GM10266 (cell line): ENCODE results near the gene BCL11B.

Experiments
- DNase-seq: peaks from one replicate; pipeline ENCODE4 v3.0.0; 2012; ENCODE audit errors: extremely low spot score
- TF ChIP-seq, protein P1 (sequence below): IDR thresholded peaks from 2 replicates; pipeline ENCODE4 v1.5.1; 2012; ENCODE audit warnings: mild to moderate bottlenecking, low read depth; ENCODE audit not compliant: control insufficient read depth, insufficient read depth; ENCODE audit errors: missing control alignments

BCL11B gene

DNA sequence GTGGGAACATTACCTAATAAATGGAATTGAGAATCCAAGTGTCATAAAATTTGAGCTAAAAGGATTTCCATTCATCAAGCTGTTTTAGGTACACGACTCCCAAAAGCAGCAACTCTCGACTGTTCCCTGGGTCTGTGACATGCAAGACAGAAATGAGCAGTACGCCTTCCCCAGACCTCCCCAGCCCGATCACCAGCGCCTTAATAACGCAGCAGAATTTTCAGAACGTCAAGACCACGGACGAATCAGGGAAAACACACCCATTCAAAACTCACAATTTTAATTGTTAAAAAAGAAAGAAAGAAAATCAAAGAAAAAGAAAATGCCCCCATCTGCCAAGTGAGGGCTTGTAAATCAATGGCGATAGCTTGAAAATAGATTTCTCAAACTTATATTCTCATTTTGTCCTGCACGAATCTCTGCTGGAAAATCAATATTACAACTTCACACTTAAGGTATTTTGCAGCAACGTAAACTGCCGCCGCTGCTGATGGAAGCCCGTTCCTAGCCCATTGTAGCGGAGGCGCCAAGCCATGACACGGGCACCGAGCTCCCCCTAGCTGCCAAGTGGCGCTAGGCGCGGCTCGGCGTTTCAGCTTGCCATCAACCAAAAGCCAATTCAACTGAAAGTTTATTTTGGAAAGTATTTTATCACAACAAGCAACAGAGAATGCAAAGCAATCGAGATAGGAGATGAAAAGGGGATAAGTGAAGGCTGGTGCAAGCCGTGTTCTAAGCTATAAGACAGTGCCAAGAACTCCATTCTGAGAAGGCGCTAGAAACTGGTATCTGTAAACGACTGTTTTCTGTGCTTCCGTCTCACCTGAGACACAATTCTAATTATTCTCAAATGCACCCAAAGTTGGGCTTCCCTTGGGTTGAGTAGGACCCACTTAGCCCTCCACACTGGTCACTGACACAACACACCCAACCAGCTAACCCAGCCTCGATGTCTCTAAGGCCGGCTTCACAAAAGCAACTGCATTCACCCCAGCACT, 5.5 kb downstream of the BCL11B start:
- TF ChIP-seq, protein P1, sequence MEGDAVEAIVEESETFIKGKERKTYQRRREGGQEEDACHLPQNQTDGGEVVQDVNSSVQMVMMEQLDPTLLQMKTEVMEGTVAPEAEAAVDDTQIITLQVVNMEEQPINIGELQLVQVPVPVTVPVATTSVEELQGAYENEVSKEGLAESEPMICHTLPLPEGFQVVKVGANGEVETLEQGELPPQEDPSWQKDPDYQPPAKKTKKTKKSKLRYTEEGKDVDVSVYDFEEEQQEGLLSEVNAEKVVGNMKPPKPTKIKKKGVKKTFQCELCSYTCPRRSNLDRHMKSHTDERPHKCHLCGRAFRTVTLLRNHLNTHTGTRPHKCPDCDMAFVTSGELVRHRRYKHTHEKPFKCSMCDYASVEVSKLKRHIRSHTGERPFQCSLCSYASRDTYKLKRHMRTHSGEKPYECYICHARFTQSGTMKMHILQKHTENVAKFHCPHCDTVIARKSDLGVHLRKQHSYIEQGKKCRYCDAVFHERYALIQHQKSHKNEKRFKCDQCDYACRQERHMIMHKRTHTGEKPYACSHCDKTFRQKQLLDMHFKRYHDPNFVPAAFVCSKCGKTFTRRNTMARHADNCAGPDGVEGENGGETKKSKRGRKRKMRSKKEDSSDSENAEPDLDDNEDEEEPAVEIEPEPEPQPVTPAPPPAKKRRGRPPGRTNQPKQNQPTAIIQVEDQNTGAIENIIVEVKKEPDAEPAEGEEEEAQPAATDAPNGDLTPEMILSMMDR: peak; percentile 98
- DNase-seq: peak; percentile 77

DNA sequence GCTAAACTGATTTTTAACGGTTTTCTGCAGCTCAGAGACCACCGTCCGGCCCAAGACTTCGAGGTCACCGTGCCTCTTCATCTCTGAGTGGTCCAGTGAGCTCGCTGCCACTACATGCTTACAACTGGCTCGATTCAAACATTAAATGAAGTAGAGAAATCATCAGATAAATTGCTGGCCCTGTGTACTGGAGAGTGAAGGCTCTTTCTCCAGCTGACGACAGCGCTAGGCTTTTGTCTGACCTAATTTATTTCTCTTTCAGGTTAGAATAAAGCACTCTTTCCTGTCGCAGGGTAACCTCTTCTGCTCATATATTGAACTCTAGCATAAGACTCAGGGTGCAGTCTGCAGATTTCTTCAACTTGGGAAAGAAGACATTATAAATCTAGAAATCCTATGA, 6.4 kb downstream of the BCL11B start:
- TF ChIP-seq, protein P1: no peak
- no peak for DNase-seq

DNA sequence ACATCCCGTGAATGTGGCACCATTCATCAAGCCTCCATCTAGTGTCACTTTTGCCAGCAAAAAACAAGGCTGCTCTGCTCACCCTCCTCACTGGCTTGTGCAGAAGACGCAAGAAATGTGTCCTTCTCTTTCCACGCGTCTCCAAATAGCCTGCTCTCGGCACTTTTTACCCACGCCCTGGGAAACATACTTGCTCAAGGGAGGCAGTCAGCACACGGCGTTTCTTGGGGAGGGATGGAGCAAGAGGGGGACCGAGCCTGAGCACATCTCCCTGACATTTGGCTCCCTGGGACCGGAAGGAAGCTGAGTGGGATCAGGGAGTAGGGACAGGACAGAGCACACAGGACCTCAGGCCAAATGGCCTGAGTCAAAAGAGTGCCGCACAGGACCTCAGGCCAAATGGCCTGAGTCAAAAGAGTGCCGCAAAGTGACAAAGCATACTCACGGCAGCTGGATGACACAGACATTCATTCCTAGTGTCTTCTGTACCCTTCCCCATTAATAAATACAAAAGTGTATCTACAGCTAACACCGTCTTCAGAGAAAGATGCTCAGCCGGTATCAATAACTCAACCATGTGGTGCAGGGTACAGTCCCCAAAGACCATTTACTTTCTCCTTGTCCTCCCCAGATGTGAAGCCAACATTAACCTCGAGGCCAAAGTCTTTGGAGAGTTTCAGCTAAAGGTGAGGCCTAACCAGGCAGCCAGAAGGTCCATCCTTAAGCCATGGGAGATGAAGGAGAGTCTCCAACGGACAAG, 7.1 kb downstream of the BCL11B start:
- no peak for DNase-seq
- TF ChIP-seq, protein P1: no peak

DNA sequence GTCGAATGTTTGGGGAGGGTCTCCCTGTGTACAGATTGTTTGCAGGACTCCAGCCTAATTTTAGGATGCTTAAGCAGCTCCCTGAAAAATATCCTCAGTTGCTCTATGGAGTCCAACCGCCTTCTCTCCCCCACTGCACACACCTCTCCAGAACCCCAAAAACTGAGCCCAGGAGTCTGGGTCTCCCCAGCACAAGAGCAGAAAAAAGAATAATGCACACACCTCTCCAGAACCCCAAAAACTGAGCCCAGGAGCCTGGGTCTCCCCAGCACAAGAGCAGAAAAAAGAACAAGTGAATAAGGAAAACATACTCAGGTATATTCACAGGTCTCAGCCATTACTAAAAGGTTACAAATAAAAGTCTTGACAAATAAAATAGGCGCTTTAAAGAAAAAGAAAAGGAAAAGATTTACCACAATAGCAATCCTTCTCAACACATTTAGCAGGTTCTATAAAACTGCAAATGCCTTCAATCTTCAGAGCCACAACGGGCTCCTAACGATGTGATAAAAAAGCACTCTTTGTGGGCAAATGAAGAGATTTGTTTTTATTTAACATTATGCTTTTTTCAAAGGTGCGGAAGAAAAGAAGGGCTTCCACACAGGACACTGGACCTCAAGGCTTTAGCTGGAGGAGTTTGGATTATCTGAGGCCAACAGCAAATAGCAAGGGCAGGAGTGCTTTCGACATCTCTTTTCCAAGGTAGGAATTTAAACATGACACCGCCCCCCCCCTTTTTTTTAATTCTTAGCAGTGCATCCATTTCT, 8.2 kb downstream of the BCL11B start:
- no peak for DNase-seq
- TF ChIP-seq, protein P1: no peak

DNA sequence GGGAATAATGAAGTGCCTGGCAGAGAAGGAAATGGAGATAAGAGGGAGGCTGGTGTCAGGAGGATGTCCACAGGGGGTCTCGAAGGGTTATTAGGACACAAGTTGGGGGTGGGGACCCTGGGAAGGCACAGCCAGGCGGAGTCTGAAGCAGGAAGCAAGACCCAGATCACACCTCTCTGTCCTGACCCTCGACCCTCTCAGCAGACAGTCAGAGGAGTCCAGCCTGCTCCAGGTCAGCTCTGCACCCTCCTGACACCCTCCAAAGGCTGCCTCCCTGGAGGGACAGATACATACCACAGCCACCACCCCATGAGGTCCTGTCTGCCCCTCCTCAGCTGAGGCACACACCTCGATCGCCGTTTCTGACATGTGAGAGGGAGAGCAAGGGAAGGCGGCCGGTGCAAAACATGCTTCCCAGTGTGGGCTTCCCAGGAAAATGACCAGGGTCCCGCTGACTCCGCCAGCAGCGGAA, 9.0 kb downstream of the BCL11B start:
- TF ChIP-seq, protein P1: no peak
- DNase-seq: no peak

DNA sequence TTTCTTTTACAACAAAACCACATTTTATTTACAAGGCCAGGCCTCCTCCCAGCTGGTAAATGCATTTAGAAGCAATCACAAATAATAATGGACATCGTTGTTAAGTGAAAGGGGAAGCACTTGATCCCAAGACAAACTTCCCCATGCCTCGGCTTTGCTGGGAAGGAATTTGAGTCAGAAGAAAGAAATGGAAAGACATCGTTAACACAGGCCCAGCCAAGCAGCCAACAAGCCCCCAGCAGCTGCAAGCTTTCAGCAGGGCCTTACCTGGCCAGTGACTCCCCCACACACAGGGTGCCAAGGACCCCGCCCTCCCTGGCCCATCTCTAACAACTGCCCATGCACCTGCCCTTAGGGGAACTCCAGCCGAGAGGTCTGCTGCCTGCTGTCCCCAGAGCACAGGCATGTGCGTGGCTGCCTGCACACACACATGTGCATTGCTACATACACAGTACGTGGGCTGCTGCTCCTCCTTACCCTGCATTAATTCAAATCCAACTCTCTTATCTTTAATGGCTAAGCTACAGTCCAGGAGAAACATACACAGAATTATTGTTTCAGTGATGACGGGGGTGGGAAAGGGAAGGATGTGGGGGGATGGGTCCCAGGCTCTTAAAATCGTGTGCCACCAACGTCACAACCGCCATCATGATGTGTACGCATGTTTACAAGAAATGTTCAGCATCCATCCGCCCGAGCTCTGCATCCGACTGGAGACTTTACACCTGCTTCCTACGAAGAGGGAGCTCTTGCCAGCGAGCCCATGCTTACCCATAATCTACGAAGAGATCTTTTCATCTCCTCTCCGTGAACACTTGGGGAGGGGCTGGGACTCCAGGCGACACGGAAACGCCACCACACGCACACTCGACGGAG, 9.8 kb downstream of the BCL11B start:
- no peak for DNase-seq
- TF ChIP-seq, protein P1: no peak
